HG02852 (cell line): Measurements from ENCODE around the gene ACSS3.

ENCODE experiments used
- ATAC-seq: cut with Tn5 transposase; IDR thresholded peaks from one replicate; pipeline ENCODE4 v1.9.1; 2021; ENCODE audit warnings: mild to moderate bottlenecking, moderate library complexity; ENCODE audit not compliant: unreplicated experiment

The ACSS3 gene

DNA sequence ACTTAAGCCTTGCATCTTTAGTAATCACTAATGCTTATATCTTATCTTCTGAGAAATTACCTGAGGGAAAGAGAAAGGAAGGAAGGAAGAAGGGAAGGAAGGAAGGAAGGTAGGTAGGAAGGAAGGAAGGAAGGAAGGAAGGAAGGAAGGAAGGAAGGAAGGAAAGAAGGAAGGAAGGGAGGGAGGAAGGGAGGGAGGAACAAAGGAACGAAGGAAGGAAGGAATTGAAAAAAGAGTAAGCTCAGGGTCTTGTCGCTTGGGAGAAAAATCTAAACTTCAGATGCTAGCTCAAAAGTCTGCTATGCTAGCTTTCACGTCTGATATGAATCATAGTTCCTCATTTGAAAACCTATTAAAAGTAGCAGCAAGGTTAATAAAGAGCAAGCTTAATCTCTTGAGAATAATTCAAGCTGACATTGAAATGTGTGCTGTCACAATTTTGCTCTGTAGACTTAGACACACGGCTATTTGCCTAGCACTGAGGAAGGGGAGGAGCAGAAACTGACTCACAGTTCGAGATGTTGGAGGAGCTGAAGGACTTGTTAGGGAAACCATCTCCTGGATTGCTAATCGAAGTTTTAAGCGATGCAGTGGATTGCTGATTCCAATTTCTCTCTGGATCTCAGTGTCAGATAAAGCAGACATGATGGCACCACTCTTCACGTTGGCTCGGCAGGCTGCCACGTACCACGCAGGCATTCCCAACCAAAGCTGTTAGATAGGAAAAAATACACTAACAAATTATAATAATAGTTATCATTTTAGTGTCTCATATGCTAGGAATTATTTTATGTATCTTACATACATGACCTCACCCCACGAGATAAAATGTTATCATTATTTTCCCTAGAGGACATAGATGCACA is 216.7 kb downstream of the ACSS3 start:
- no peak for ATAC-seq

DNA sequence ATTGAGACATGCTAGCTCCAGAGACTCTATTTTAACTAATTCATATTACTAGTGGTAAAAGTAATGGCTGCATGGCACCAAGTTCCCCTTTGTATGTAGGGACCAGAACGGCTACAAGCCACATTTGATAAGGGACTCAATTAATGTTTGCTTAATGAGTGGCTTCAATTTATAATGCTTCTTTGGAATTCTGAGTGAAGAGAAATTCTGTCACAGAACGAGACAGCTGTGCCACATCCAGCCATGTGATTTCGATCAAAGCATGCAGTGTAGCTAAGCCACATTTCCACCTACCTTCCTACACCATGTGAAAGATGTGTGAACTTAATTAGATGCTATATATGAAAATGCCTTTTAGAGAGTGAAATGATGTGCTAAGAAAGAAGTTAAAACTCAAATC is 217.4 kb downstream of the ACSS3 start:
- no peak for ATAC-seq

DNA sequence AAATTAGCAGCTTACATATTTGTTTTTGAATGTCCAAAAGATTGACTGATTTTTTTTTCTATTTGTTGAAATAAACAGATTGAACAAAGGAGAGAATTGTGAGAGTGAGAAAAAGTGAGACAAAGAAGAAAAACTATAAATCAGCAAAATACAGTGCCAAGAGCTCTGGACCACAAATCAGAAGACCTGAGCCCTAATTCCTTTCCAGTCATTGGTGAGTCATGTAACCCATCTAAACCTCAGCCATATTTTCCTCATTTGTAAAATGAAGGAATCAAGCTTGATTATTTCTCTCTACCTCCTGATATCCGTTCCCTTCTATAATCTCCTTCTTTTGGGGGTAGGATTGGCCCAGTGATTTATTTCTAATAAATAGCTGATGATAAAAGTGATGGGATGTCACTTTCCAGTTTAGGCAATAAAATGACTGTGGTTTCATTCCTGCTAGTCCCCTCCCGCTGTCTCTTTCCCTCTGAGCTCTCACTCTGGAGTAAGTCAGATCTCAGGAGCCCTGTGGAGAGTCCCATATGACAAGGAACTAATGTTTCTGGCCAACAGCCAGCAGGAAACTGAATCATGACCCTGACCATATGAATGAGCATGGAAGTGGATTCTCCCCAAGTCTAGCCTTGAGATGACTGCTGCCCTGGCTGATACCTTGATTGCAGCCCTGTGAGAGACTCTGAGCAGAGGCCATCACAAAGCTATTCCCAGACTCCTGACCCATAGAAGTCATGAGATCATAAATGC is 218.9 kb downstream of the ACSS3 start:
- ATAC-seq = no peak

DNA sequence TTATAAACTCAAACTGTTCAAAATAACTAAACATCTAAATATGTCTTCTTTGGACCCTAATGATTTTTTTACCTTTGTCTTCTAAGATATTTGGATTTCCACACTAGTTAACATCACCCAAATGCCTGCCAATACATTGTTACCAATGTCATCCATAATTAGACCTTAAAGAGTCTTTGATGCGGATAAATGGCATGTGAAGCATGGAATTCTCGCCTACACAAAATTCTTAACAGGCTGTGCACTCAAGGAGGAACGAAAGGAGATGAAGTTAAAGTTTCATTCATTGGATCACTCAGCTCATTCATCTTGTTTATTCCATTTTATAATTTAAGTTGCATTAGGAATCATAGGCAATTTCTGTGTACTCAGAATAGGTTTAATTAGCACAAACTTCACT is 219.7 kb downstream of the ACSS3 start:
- no peak for ATAC-seq

DNA sequence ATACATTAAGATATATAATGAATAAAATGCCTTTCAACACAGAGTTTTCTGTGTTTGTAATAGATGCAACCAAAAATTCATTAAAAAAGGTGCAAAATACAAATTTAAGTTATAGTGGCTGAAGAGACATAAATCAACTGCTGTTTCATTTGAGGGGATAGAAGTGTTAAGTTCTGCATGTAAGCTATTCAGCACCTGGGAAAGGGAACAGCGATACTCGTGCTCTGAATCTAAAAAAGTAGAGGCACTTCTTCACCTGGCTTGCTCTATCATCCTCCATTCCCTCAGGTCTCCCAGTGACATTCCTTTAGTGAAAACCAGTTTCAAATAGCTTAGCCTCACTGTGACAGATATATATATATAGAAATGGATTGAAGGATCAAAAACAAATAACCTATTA is 222.6 kb downstream of the ACSS3 start:
- no peak for ATAC-seq

DNA sequence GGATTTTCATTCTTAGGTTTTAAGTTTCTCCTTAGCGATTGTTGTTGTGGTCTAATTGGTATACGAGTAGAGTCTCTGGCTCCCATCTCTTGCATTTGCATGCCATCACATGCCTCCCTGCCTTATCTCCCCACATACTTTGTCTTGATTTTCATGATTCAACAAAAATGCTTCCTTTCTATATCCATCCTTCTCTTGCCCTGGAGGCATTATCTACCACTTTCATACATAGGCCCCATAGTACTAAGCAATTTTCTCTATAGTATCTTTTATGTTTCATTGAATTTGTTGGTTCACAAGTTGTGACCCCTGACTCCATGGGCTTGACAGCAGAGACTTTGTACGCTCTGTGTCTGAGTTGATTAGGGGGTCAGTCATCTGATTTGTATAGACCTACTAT is 226.1 kb downstream of the ACSS3 start:
- ATAC-seq = no peak
